ENCODE data around the gene CPNE4.

Gene CPNE4

GRCh38 chr3:131540821-131541220 is 494.0 kb downstream of the CPNE4 start:
- H3K27ac ChIP-seq (ENCODE audit: low read length) = no peak overlapping the region
- H3F3A ChIP-seq (ENCODE audit: insufficient read depth, low read length) = no peaks in the 10 kb centered on the region
- H3K79me2 ChIP-seq (ENCODE audit: low read length) = no peaks in the 10 kb centered on the region
- no peaks in the 10 kb centered on the region for H3K4me1 ChIP-seq (ENCODE audit: low read length)
- no peaks in the 10 kb centered on the region for H4K20me1 ChIP-seq (ENCODE audit: insufficient read depth, low read length)
- H3K9ac ChIP-seq (ENCODE audit: low read length) = no peak overlapping the region
- no peaks in the 10 kb centered on the region for H3K27me3 ChIP-seq (replicated peaks; ENCODE audit: insufficient read depth, low read length)
- H3K9me3 ChIP-seq (replicated peaks; ENCODE audit: insufficient read depth, low read length) = no peaks in the 10 kb centered on the region
- no peak overlapping the region for H3K4me3 ChIP-seq (ENCODE audit: low read length)
- TF ChIP-seq, protein P1, sequence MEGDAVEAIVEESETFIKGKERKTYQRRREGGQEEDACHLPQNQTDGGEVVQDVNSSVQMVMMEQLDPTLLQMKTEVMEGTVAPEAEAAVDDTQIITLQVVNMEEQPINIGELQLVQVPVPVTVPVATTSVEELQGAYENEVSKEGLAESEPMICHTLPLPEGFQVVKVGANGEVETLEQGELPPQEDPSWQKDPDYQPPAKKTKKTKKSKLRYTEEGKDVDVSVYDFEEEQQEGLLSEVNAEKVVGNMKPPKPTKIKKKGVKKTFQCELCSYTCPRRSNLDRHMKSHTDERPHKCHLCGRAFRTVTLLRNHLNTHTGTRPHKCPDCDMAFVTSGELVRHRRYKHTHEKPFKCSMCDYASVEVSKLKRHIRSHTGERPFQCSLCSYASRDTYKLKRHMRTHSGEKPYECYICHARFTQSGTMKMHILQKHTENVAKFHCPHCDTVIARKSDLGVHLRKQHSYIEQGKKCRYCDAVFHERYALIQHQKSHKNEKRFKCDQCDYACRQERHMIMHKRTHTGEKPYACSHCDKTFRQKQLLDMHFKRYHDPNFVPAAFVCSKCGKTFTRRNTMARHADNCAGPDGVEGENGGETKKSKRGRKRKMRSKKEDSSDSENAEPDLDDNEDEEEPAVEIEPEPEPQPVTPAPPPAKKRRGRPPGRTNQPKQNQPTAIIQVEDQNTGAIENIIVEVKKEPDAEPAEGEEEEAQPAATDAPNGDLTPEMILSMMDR (IDR thresholded peaks at IDR 0.05; ENCODE audit: low read length) = no peak
- TF ChIP-seq EZH2 (optimal IDR thresholded peaks at IDR 0.05; ENCODE audit: low read depth, low read length) (no peak), EZH2phosphoT487 (IDR thresholded peaks at IDR 0.05; ENCODE audit: low read length) (no peak)
- H2AFZ ChIP-seq (ENCODE audit: low read length) = no peak overlapping the region
- H3K36me3 ChIP-seq (replicated peaks; ENCODE audit: insufficient read depth, low read length) = no peaks in the 10 kb centered on the region
- DNase-seq = no peak
- no peak overlapping the region for H3K4me2 ChIP-seq (ENCODE audit: low read depth, low read length)
- H3K9me2 ChIP-seq (replicated peaks; ENCODE audit: insufficient read depth, low read length) = no peaks in the 10 kb centered on the region

GRCh38 chr3:131540143-131540542 is 494.7 kb downstream of the CPNE4 start:
- Histone ChIP-seq H3K4me2 (ENCODE audit: low read depth, low read length) (no peak overlapping the region), H3K4me3 (ENCODE audit: low read length) (no peak overlapping the region), H3K36me3 (replicated peaks; ENCODE audit: insufficient read depth, low read length) (no peaks in the 10 kb centered on the region), H3K79me2 (ENCODE audit: low read length) (no peaks in the 10 kb centered on the region), H3K27ac (ENCODE audit: low read length) (no peak overlapping the region), H2AFZ (ENCODE audit: low read length) (no peak overlapping the region), H3F3A (ENCODE audit: insufficient read depth, low read length) (no peaks in the 10 kb centered on the region), H4K20me1 (ENCODE audit: insufficient read depth, low read length) (no peaks in the 10 kb centered on the region), H3K9me2 (replicated peaks; ENCODE audit: insufficient read depth, low read length) (no peaks in the 10 kb centered on the region), H3K27me3 (replicated peaks; ENCODE audit: insufficient read depth, low read length) (no peaks in the 10 kb centered on the region), H3K9ac (ENCODE audit: low read length) (no peak overlapping the region), H3K4me1 (ENCODE audit: low read length) (no peaks in the 10 kb centered on the region), H3K9me3 (replicated peaks; ENCODE audit: insufficient read depth, low read length) (no peaks in the 10 kb centered on the region)
- no peak for DNase-seq
- TF ChIP-seq EZH2phosphoT487 (IDR thresholded peaks at IDR 0.05; ENCODE audit: low read length) (no peak), EZH2 (optimal IDR thresholded peaks at IDR 0.05; ENCODE audit: low read depth, low read length) (no peak)
- TF ChIP-seq, protein P1 (IDR thresholded peaks at IDR 0.05; ENCODE audit: low read length) = no peak

- H3K4me3 ChIP-seq (ENCODE audit: low read length) = no peak overlapping the region
- no peak overlapping the region for H3K4me2 ChIP-seq (ENCODE audit: low read depth, low read length)
- no peaks in the 10 kb centered on the region for H4K20me1 ChIP-seq (ENCODE audit: insufficient read depth, low read length)
- H3K79me2 ChIP-seq (ENCODE audit: low read length) = no peaks in the 10 kb centered on the region
- no peaks in the 10 kb centered on the region for H3K9me3 ChIP-seq (replicated peaks; ENCODE audit: insufficient read depth, low read length)
- TF ChIP-seq, protein P1 (IDR thresholded peaks at IDR 0.05; ENCODE audit: low read length) = no peak
- TF ChIP-seq EZH2 (optimal IDR thresholded peaks at IDR 0.05; ENCODE audit: low read depth, low read length) = no peak
- TF ChIP-seq EZH2phosphoT487 (IDR thresholded peaks at IDR 0.05; ENCODE audit: low read length) = no peak
- H3K36me3 ChIP-seq (replicated peaks; ENCODE audit: insufficient read depth, low read length) = no peaks in the 10 kb centered on the region
- H2AFZ ChIP-seq (ENCODE audit: low read length) = no peak overlapping the region
- DNase-seq = no peak
- H3K4me1 ChIP-seq (ENCODE audit: low read length) = no peaks in the 10 kb centered on the region
- H3K9ac ChIP-seq (ENCODE audit: low read length) = no peak overlapping the region
- H3K27me3 ChIP-seq (replicated peaks; ENCODE audit: insufficient read depth, low read length) = no peaks in the 10 kb centered on the region
- no peaks in the 10 kb centered on the region for H3K9me2 ChIP-seq (replicated peaks; ENCODE audit: insufficient read depth, low read length)
- no peak overlapping the region for H3K27ac ChIP-seq (ENCODE audit: low read length)
- H3F3A ChIP-seq (ENCODE audit: insufficient read depth, low read length) = no peaks in the 10 kb centered on the region
These were observed 495.8 kb downstream of the CPNE4 start for GRCh38 chr3:131538968-131539367.
